Urinary bladder (tissue), 4 donors: ENCODE data around the gene CBR1. TPM values are rescaled to one million over a fixed set of nuclear protein-coding genes. Genes with fewer than 3 reads are reported as not detected.
"Not testable (repeated sequence)": the region's sequence is repeated elsewhere in the genome, so short reads cannot be mapped to it uniquely, and the experiment has no call there.

ENCODE experiments used
- DNase-seq: peaks from one replicate; pipeline ENCODE4 v3.0.0-alpha.2; 2015; ENCODE audit errors: extremely low spot score
- H3K27ac ChIP-seq: one replicate; pipeline ENCODE4 v1.5.1; 2013; ENCODE audit warnings: low read depth, mild to moderate bottlenecking, moderate library complexity
- H3K36me3 ChIP-seq: one replicate; pipeline ENCODE4 v1.6.1; 2013; ENCODE audit warnings: mild to moderate bottlenecking, moderate library complexity; ENCODE audit not compliant: insufficient read depth
- H3K4me1 ChIP-seq: one replicate; pipeline ENCODE4 v1.6.1; 2013; ENCODE audit warnings: mild to moderate bottlenecking, moderate library complexity; ENCODE audit not compliant: insufficient read depth
- H3K4me3 ChIP-seq: one replicate; pipeline ENCODE4 v1.5.1; 2013; ENCODE audit warnings: low read depth, low read length
- WGBS: extraction: QIAGEN DNeasy Blood & Tissue Kit; methylation state at CpG from one replicate; pipeline ENCODE4 v1.1.7; 2013; 5-methylcytosine and 5-hydroxymethylcytosine counted together
- polyA plus RNA-seq: library from polyadenylated mRNA; stranded (reverse); fragments of 200-250 nt; gene quantifications from one replicate; pipeline ENCODE4 v1.2.3, GENCODE V29; 2013
- total RNA-seq: library from RNA; depleted of rRNA; stranded (reverse); fragments of >200 nt; gene quantifications from one replicate; pipeline ENCODE4 v1.2.3, GENCODE V29; 2014
- donor health status: healthy with polysubstance abuse.
- donor health status: healthy.

Gene CBR1
- total and polyA plus RNA-seq, 2 donors = 36.9 to 132 TPM

DNA sequence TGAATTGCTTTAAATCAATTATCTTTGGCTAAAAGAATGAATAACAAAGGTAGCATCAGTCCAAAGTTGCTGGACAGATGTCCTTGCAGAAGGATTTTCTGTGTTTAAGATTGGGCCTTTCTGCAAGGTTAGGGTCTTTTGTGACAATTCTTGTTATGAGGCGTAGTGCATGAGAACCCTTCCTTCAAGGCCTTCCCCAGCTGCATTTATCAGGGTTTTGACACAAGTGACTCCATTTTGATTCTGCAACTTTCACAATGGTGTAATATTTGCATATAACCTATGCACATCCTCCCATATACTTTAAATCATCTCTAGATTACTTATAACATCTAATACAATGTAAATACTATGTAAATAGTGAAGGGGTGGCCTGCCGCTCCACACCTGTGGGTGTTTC, 8.4 kb upstream of the CBR1 start:
- no peaks in the 10 kb centered on the region for H3K4me1 ChIP-seq
- DNase-seq = no peak
- 99% methylated on average over 2 of the region's 2 CpGs for WGBS
- H3K27ac ChIP-seq = no peak overlapping the region
- H3K4me3 ChIP-seq = no peak overlapping the region
- H3K36me3 ChIP-seq = no peaks in the 10 kb centered on the region

DNA sequence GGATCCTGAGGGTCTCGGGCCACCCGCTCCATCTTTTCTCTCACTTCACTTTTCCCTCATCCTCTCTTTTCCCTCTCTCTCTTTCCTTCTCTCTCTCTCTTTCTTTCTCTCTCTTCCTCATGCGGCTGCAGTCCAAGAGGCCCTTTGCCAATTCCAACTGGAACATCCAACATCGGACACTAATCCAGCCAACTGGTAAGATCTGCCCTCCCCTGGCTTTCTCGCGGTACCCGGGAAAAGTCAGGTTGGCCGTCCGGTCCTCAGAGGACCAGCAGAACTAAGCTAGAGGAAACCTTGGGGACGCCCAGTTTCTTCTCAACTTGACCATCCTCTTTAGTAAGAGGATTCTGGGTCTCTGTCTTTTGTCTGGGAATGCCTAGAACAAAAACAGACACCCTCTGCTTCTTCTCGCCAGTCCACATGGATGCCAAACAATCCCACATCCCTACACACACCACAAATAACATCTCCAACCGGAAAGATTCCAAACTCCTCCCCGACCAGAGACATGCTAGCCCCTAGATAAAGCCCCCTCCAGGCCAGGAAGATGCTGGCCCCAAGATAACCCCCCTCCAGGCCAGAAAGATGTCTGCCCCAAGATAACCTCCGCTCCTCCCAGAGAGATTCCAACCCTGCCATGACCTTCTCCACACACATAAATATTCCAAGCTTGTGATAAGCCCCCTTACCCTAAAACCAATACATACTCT, 6.3 kb upstream of the CBR1 start:
- no peak overlapping the region for H3K27ac ChIP-seq
- WGBS = 86% methylated on average over 14 of the region's 14 CpGs
- H3K4me1 ChIP-seq = no peaks in the 10 kb centered on the region
- no peak overlapping the region for H3K4me3 ChIP-seq
- no peak for DNase-seq
- H3K36me3 ChIP-seq = no peaks in the 10 kb centered on the region

DNA sequence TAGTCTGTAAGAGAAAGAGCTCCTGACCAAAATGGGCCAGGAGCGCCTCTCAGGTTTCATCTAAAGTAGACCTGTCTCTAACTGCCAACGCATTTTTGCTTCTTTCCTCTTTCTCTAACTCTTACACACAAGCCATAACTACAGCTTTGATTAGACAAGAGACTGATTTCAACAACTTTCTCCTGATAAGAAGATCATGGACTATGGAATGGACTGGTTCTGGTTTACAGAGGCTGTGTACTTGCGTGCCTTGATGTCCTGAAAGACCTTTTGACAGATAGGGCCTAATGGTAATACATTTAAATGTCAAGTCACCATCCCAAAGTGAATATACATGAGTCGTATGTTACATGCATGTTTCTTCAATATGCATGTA, 5.8 kb upstream of the CBR1 start:
- Histone ChIP-seq H3K36me3 (no peaks in the 10 kb centered on the region), H3K27ac (no peak overlapping the region), H3K4me1 (no peaks in the 10 kb centered on the region), H3K4me3 (no peak overlapping the region)
- DNase-seq = no peak
- WGBS = 79% methylated on average over 4 of the region's 4 CpGs

DNA sequence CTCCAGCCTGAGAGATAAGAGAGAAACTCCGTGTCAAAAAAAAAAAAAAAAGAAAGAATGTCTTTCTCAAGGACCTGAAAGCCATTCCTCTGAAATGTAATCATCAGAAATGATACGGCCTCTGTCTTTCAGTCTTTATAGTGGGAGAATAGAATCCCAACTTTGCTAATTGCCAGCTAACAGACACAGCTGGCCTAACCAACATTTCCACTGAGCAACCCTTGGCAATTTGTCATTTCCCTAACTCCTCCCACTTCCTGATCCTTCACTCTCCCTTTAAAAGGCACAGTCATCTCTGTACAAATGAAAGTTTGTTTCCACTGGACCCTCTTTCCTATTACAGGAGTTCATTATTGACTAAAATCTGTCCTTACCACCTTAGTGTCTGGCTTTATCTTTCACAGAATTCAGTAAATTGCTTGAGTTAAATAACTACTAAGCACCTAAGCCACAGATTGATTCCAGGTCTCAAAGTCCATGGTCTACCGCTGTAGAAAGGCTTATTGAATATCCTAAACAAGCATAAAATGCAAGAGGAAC, 4.3 kb upstream of the CBR1 start:
- WGBS = 43% methylated on average over 3 of the region's 3 CpGs
- Histone ChIP-seq H3K4me1 (no peaks in the 10 kb centered on the region), H3K36me3 (no peaks in the 10 kb centered on the region), H3K4me3 (no peak overlapping the region), H3K27ac (no peak overlapping the region)
- no peak for DNase-seq

DNA sequence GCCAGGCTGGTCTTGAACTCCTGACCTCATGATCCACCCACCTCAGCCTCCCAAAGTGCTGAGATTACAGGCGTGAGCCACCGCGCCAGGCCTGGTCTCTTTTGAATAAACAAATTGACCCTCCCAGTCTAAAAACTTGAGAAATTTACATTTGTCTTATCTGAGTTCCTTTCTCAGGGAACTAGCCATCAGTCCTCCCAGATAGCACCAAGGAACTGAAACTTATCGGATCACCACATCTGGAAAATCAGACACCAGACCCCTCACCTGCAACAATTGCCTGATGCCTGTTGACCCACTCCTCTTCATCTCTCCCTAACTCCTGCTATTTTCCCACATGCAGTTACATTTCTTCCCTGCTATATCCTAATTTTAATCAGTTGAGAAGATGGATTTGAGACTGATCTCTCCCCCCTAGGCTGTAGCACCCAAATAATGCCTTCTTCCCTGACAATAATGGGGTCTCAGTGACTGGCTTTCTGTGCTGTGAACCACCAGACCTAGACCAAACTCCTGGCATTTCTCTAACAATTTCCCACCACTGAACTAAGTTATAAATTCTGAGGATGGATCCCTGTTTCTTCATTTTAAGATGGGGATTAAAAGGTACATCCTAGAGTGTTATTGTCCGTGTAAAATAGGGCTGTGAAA, 951 bp upstream of the CBR1 start:
- DNase-seq = no peak
- 96% methylated on average over 5 of the region's 5 CpGs for WGBS
- Histone ChIP-seq H3K36me3 (no peaks in the 10 kb centered on the region), H3K4me1 (no peaks in the 10 kb centered on the region), H3K27ac (no peak overlapping the region), H3K4me3 (no peak overlapping the region)

DNA sequence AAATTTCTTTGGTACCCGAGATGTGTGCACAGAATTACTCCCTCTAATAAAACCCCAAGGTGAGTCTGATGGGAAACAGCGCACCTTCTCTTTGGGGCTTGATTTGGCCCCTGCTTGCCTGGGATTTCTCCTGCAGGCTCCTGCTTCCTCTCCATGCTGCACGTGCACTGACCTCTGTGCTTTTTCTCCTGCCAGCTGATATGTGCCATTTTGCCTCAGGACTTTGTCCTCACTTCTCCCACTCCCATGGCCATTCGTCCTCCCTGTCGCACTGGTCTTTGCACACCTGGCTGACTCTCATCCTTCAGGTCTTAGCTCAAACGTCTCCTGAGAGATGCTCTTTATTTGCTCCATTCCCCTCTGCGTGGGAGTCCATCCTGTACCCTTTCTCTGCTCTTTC, 1.2 kb downstream of the CBR1 start:
- WGBS = 81% methylated on average over 7 of the region's 7 CpGs
- no peak overlapping the region for H3K27ac ChIP-seq
- no peak for DNase-seq
- no peaks in the 10 kb centered on the region for H3K4me1 ChIP-seq
- H3K4me3 ChIP-seq = no peak overlapping the region
- H3K36me3 ChIP-seq = no peaks in the 10 kb centered on the region

DNA sequence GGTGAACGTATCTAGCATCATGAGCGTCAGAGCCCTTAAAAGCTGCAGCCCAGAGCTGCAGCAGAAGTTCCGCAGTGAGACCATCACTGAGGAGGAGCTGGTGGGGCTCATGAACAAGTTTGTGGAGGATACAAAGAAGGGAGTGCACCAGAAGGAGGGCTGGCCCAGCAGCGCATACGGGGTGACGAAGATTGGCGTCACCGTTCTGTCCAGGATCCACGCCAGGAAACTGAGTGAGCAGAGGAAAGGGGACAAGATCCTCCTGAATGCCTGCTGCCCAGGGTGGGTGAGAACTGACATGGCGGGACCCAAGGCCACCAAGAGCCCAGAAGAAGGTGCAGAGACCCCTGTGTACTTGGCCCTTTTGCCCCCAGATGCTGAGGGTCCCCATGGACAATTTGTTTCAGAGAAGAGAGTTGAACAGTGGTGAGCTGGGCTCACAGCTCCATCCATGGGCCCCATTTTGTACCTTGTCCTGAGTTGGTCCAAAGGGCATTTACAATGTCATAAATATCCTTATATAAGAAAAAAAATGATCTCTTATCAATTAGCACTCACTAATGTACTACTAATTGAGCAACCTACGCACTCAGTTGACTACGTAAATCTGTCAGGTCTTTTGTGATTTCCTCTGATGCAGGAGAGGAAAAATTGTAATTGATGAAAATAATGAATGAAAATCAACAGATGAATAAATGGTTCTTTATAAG, 2.8 kb downstream of the CBR1 start:
- WGBS = 97% methylated on average over 12 of the region's 12 CpGs
- Histone ChIP-seq H3K4me3 (no peak overlapping the region), H3K4me1 (no peaks in the 10 kb centered on the region), H3K36me3 (no peaks in the 10 kb centered on the region), H3K27ac (no peak overlapping the region)
- no peak for DNase-seq

DNA sequence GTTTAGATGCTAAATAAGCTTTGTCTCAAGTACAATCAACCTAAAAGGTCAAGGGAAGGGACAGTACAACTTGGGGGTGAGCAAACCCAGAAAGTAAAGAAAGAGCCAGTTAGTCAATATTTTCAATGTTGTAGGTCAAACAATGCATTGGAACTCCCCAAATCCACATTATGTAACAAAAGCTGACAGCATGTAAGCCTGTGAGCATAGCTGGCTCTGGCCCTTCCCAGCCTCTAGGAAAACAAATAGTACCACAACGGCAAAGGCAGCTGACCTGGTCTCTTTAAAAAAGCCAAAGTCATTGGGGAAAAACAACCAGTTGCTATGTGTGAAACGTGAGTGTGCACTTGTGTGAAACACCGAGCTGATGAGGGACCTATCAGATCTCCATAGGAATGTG, 3.4 kb downstream of the CBR1 start:
- 46% methylated on average over 3 of the region's 3 CpGs for WGBS
- no peak overlapping the region for H3K27ac ChIP-seq
- no peaks in the 10 kb centered on the region for H3K36me3 ChIP-seq
- no peaks in the 10 kb centered on the region for H3K4me1 ChIP-seq
- no peak overlapping the region for H3K4me3 ChIP-seq
- no peak for DNase-seq

DNA sequence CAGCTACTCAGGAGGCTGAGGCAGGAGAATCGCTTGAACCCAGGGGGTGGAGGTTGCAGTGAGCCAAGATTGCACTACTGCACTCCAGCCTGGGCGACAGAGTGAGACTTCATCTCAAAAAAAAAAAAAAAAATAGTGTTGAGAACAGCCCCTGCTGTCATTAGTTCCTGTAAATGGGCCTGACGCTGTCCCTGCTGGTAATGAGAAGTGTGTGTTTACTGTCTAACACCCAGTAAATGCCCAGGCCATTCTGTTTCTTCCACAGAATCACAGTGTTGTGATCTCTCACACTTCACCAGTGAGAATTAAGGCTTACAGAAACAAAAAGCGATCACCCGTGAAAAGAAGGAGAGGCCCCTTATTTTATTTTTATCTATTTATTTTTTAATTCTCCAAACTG, 4.1 kb downstream of the CBR1 start:
- 92% methylated on average over 5 of the region's 5 CpGs for WGBS
- not testable (repeated sequence) for DNase-seq, H3K36me3 ChIP-seq, H3K4me3 ChIP-seq, H3K4me1 ChIP-seq, H3K27ac ChIP-seq

DNA sequence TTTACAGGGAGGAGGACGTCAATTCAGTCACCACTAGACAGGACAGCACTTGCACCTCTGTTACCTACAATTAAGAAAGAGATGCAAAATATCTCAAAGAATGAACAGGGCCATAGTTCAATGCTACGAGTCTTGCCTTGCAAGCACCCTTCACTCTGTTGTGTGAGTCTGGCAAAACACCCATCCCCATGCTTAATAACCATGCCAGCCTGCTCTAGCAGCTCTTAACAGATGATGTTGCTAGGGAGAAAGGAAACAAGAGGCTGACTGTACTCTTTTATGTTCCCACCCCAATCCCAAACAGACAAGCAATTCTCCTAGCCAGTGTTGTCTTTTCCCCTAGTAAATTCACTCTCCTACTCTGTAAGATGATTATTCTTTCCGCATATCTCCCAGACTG, 5.3 kb downstream of the CBR1 start:
- no peak overlapping the region for H3K4me3 ChIP-seq
- H3K27ac ChIP-seq = no peak overlapping the region
- no peaks in the 10 kb centered on the region for H3K36me3 ChIP-seq
- DNase-seq = peak; percentile 15
- WGBS = 65% methylated on average over 3 of the region's 3 CpGs
- H3K4me1 ChIP-seq = no peaks in the 10 kb centered on the region

DNA sequence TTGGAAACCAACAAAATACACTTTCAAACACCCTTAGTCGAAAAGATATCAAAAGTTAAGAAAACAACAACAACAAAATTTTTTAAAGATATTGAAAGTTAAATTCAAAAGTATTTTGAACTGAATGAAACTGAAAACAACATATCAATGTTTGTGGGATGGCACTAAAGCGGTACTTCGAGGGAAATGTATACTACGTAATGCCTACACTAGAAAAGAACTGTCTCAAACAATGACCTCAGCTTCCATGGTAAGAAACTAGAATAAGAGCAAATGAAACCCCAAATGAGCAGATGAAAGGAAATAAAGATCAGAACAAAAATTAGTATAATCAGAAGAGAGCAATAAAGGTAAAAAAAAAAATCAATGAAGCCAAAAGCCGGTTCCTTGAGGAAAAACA, 6.1 kb downstream of the CBR1 start:
- 86% methylated on average over 5 of the region's 5 CpGs for WGBS
- Histone ChIP-seq H3K4me1 (no peaks in the 10 kb centered on the region), H3K4me3 (no peak overlapping the region), H3K36me3 (no peaks in the 10 kb centered on the region), H3K27ac (no peak overlapping the region)
- no peak for DNase-seq

DNA sequence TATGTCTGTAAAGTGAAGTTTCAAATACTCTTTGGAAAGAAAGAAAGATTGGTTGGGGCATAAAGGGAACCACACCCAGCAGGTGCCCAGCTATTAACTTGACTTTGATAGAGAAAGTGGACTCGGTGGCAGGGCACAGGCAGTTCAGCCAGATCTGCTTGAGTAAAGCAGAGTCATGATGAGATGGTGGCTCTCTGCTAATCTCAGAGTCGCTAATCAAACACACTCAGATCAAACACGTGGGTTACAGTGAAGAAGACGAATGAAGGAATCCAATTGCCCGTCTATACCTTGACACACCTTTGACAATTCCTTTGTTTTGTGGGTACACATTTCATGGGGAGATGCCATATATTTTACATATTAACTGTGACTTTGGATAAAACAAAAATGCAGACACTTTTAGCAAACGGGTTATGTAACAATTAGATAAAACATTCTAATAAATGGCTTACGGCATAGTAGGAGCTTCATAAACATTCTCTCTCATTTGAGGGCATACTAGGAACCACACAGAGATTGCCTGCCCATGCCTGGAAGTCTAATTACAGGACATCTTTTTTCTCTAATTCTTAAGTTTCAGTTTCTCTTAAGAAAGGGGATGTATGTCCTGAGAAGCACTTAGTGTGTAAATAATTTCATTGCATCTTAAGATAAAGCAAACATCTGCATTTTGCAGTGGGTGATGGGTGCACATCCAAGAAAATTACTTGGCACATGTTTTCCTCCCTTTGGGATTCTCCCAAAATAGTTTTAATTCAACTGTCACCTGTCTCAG, 7.2 kb downstream of the CBR1 start:
- H3K36me3 ChIP-seq = no peaks in the 10 kb centered on the region
- no peak overlapping the region for H3K27ac ChIP-seq
- no peak overlapping the region for H3K4me3 ChIP-seq
- DNase-seq = no peak
- no peaks in the 10 kb centered on the region for H3K4me1 ChIP-seq
- WGBS = 76% methylated on average over 7 of the region's 7 CpGs

DNA sequence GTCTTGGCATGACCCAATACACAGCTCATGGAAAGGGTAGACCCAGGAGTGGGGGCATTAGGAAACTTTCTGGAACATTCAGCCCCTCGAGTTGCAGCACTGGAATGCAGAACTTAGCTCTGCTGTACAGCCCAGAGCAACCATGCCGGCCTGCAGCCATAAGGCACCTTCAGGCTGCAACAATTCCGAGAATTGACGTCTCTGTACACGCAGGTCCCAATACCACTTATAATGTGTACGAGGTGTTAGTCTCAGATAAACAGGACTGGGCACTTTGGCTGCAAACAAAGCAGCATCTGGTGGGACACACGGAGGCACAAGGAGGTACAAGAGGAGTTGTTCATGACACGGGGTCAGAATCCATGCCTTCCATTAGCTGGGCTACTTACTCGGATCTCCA, 7.9 kb downstream of the CBR1 start:
- no peak overlapping the region for H3K27ac ChIP-seq
- H3K36me3 ChIP-seq = no peaks in the 10 kb centered on the region
- no peaks in the 10 kb centered on the region for H3K4me1 ChIP-seq
- H3K4me3 ChIP-seq = no peak overlapping the region
- 72% methylated on average over 9 of the region's 9 CpGs for WGBS
- DNase-seq = no peak
